Right lobe of liver (tissue), 4 donors: ENCODE data around the gene ASAP2.

Experiments used
- POLR2A ChIP-seq: fragments of 450-650 bp; IDR thresholded peaks from one replicate; pipeline ENCODE4 v1.6.1; 2017; ENCODE audit warnings: antibody characterized with exemption, mild to moderate bottlenecking
- TF ChIP-seq, protein P1 (sequence below), 4 donors: fragments of 200-600 bp in 3 of 4; fragments of 450-650 bp in 1 of 4; IDR thresholded peaks; one replicate each; pipeline versions ENCODE4 v1.5.1 to v1.8.0; 2016 to 2022; ENCODE audit warnings: antibody characterized with exemption in 4 of 4, mild to moderate bottlenecking in 2 of 4
- donor health status: DM: no; HTN: no; CAD: no.
- donor health status: DM: no; HTN: no; CAD: no.
- donor health status: DM: no; HTN: yes; CAD: no.

DNA sequence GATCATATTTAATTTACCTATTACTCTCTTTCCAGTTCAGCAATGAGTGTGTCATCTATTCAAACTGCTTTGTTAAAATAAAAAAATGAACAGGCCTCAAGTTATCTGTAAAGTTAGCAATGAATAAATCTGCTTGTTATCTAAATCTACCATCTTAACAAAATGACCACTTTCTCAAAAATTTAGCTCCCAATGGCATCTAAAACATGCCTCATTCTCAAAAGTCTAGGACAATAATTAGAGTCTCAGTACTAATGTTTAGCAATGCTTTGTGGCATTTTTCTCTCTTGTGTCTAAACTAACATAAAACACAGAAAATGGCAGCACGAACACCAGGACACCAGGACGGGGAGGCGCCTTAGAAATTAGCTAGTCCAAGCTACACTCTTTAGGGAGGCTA lies 3.6 kb upstream of the ASAP2 start:
- TF ChIP-seq, protein P1, sequence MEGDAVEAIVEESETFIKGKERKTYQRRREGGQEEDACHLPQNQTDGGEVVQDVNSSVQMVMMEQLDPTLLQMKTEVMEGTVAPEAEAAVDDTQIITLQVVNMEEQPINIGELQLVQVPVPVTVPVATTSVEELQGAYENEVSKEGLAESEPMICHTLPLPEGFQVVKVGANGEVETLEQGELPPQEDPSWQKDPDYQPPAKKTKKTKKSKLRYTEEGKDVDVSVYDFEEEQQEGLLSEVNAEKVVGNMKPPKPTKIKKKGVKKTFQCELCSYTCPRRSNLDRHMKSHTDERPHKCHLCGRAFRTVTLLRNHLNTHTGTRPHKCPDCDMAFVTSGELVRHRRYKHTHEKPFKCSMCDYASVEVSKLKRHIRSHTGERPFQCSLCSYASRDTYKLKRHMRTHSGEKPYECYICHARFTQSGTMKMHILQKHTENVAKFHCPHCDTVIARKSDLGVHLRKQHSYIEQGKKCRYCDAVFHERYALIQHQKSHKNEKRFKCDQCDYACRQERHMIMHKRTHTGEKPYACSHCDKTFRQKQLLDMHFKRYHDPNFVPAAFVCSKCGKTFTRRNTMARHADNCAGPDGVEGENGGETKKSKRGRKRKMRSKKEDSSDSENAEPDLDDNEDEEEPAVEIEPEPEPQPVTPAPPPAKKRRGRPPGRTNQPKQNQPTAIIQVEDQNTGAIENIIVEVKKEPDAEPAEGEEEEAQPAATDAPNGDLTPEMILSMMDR (IDR thresholded peaks at IDR 0.05) = no peak
- TF ChIP-seq POLR2A = no peak
